ENCODE data around the gene DUSP8.
A peak's percentile ranks its signal among the peaks of the same experiment; 100 is the strongest.

DUSP8 gene

GRCh38 chr11:1564535-1565172 lies 7.4 kb downstream of the DUSP8 start:
- DNase-seq, result peak; percentile 55

GRCh38 chr11:1563697-1564534 lies 8.2 kb downstream of the DUSP8 start:
- no peak for DNase-seq

GRCh38 chr11:1563149-1563638 lies 8.9 kb downstream of the DUSP8 start:
- no peak for DNase-seq

- no peak for DNase-seq
These were observed 9.5 kb downstream of the DUSP8 start for GRCh38 chr11:1562469-1563148.

GRCh38 chr11:1561955-1562354 lies 10.1 kb downstream of the DUSP8 start:
- DNase-seq, result no peak

GRCh38 chr11:1561266-1561665 lies 10.8 kb downstream of the DUSP8 start:
- DNase-seq, result no peak

- no peak for DNase-seq
These were observed 11.3 kb downstream of the DUSP8 start for GRCh38 chr11:1560649-1561251.

- no peak for DNase-seq
These were observed 11.9 kb downstream of the DUSP8 start for GRCh38 chr11:1560002-1560648.

GRCh38 chr11:1559111-1559951 lies 12.7 kb downstream of the DUSP8 start:
- DNase-seq, result no peak

GRCh38 chr11:1558775-1559110 lies 13.3 kb downstream of the DUSP8 start:
- DNase-seq, result no peak

GRCh38 chr11:1557904-1558774 lies 13.9 kb downstream of the DUSP8 start:
- DNase-seq, result no peak

GRCh38 chr11:1557051-1557884 lies 14.8 kb downstream of the DUSP8 start:
- DNase-seq, result no peak

GRCh38 chr11:1556278-1556902 lies 15.7 kb downstream of the DUSP8 start:
- DNase-seq, result no peak

GRCh38 chr11:1555713-1556153 lies 16.3 kb downstream of the DUSP8 start:
- DNase-seq, result no peak

- DNase-seq, result no peak
These were observed 16.9 kb downstream of the DUSP8 start for GRCh38 chr11:1554981-1555712.

- DNase-seq, result no peak
These were observed 18.1 kb downstream of the DUSP8 start for GRCh38 chr11:1553808-1554594.

Measured in OCI-M1 (cell line).